WERI-Rb-1 (cell line): ENCODE results near the gene SULT4A1.

Source experiments
- DNase-seq: peaks from one replicate; pipeline ENCODE4 v3.0.0-alpha.2; 2020
- H3K27ac ChIP-seq: fragments of 250-450 bp; sonication (Bioruptor Pico); 2 replicates; pipeline ENCODE4 v1.5.1; 2020; ENCODE audit warnings: mild to moderate bottlenecking, moderate library complexity
- H3K27me3 ChIP-seq: fragments of 250-450 bp; sonication (Bioruptor Pico); 2 replicates; pipeline ENCODE4 v1.5.1; 2021; ENCODE audit warnings: mild to moderate bottlenecking, low read depth, moderate library complexity; ENCODE audit not compliant: insufficient read depth, severe bottlenecking
- H3K36me3 ChIP-seq: fragments of 250-450 bp; sonication (Bioruptor Pico); 2 replicates; pipeline ENCODE4 v1.5.1; 2020; ENCODE audit warnings: mild to moderate bottlenecking, moderate library complexity
- H3K4me3 ChIP-seq: 2 replicates; pipeline ENCODE4 v1.5.1; 2011; ENCODE audit warnings: low read depth, mild to moderate bottlenecking, control low read depth, low read length
- H3K9me3 ChIP-seq: fragments of 250-450 bp; sonication (Bioruptor Pico); 2 replicates; pipeline ENCODE4 v1.5.1; 2021; ENCODE audit warnings: mild to moderate bottlenecking, moderate library complexity; ENCODE audit not compliant: severe bottlenecking
- TF ChIP-seq, protein P1 (sequence below): IDR thresholded peaks from 2 replicates; pipeline ENCODE4 v1.5.1; 2011; ENCODE audit warnings: low read depth, mild to moderate bottlenecking, control low read depth, inconsistent platforms, low read length

Gene SULT4A1

GRCh38 chr22:43883719-43884415 lies 21.6 kb upstream of the SULT4A1 start:
- no peak for DNase-seq
- TF ChIP-seq, protein P1, sequence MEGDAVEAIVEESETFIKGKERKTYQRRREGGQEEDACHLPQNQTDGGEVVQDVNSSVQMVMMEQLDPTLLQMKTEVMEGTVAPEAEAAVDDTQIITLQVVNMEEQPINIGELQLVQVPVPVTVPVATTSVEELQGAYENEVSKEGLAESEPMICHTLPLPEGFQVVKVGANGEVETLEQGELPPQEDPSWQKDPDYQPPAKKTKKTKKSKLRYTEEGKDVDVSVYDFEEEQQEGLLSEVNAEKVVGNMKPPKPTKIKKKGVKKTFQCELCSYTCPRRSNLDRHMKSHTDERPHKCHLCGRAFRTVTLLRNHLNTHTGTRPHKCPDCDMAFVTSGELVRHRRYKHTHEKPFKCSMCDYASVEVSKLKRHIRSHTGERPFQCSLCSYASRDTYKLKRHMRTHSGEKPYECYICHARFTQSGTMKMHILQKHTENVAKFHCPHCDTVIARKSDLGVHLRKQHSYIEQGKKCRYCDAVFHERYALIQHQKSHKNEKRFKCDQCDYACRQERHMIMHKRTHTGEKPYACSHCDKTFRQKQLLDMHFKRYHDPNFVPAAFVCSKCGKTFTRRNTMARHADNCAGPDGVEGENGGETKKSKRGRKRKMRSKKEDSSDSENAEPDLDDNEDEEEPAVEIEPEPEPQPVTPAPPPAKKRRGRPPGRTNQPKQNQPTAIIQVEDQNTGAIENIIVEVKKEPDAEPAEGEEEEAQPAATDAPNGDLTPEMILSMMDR, result no peak
- Histone ChIP-seq H3K9me3 (no peaks in the 10 kb centered on the region), H3K27ac (no peak overlapping the region), H3K27me3 (no peaks in the 10 kb centered on the region), H3K4me3 (no peak overlapping the region), H3K36me3 (no peaks in the 10 kb centered on the region)

DNA sequence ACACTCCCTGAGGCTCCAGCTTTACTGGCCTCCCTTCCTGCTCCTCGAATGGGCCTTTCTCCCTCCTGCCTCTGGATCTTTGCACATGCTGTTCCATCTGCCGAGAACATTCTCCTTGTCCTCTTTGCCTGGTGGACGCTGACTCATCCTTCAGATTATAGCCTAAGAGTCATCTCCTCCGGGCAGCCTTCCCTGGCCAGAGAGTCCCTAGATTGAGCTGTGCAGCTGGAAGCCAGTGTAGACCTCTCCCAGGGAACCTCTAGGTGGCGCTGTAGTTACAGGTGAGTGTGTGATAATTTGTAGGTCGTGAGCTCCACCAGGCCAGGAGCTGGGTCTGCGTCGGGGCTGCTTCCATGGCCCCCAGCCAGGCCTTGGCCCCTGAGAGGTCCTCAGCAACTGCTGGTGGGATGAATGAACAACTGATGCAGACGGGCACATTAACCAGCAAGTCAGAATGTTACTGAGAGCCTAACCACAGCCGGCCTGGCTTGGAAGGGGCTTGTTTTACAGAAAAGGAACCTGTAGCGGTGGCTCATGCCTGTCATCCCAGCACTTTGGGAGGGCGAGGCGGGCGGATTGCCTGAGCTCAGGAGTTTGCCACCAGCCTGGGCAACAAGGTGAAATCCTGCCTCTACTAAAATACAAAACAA lies 20.8 kb upstream of the SULT4A1 start:
- Histone ChIP-seq H3K27me3 (no peaks in the 10 kb centered on the region), H3K36me3 (no peaks in the 10 kb centered on the region), H3K9me3 (no peaks in the 10 kb centered on the region), H3K27ac (no peak overlapping the region), H3K4me3 (no peak overlapping the region)
- DNase-seq, result peak; percentile 88
- TF ChIP-seq, protein P1, result peak; percentile 90

GRCh38 chr22:43882122-43882767 lies 19.9 kb upstream of the SULT4A1 start:
- DNase-seq, result peak; percentile 4
- no peaks in the 10 kb centered on the region for H3K36me3 ChIP-seq
- H3K27ac ChIP-seq, result no peak overlapping the region
- TF ChIP-seq, protein P1, result no peak
- no peaks in the 10 kb centered on the region for H3K9me3 ChIP-seq
- no peak overlapping the region for H3K4me3 ChIP-seq
- no peaks in the 10 kb centered on the region for H3K27me3 ChIP-seq

GRCh38 chr22:43881091-43882061 lies 19.1 kb upstream of the SULT4A1 start:
- TF ChIP-seq, protein P1, result no peak
- Histone ChIP-seq H3K36me3 (no peaks in the 10 kb centered on the region), H3K9me3 (no peaks in the 10 kb centered on the region), H3K27me3 (no peaks in the 10 kb centered on the region), H3K4me3 (no peak overlapping the region), H3K27ac (no peak overlapping the region)
- peak; percentile 6 for DNase-seq

DNA sequence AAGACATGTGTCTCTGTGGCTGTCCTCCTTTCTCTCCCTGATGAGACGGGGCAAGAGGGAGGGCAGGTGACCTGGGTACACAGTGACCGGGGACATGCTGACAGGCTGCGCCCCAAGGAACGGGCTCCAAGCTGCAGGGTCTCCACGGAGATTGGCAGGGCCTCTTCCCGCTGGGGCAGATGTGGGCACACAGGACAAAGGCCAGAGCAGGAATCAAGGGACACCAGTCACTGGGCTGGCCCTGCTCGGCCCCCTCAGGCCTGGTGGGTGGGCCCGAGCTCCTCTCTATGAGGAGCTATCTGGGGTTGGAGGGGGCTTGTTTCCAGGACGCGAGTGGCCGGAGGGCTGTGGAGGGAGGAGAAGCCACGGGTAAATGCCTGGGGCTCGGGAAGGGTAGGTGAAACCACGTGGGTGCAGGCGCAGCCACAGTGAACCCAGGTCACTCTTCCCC lies 18.3 kb upstream of the SULT4A1 start:
- Histone ChIP-seq H3K27ac (no peak overlapping the region), H3K9me3 (no peaks in the 10 kb centered on the region), H3K27me3 (no peaks in the 10 kb centered on the region), H3K4me3 (no peak overlapping the region), H3K36me3 (no peaks in the 10 kb centered on the region)
- TF ChIP-seq, protein P1, result no peak
- DNase-seq, result no peak
